ENCODE measurements around the gene PRKAG1. TPM values are rescaled to one million over a fixed set of nuclear protein-coding genes. Genes with fewer than 3 reads are reported as not detected.

The PRKAG1 gene
- total RNA-seq, 4 donors from 2014 or later: 55.9 to 79.9 (median 64.2) TPM

GRCh38 chr12:48961331-48961730, 57.2 kb downstream of the PRKAG1 start:
- no peak for TF ChIP-seq POLR2A (IDR thresholded peaks at IDR 0.05)
- TF ChIP-seq, protein P1, sequence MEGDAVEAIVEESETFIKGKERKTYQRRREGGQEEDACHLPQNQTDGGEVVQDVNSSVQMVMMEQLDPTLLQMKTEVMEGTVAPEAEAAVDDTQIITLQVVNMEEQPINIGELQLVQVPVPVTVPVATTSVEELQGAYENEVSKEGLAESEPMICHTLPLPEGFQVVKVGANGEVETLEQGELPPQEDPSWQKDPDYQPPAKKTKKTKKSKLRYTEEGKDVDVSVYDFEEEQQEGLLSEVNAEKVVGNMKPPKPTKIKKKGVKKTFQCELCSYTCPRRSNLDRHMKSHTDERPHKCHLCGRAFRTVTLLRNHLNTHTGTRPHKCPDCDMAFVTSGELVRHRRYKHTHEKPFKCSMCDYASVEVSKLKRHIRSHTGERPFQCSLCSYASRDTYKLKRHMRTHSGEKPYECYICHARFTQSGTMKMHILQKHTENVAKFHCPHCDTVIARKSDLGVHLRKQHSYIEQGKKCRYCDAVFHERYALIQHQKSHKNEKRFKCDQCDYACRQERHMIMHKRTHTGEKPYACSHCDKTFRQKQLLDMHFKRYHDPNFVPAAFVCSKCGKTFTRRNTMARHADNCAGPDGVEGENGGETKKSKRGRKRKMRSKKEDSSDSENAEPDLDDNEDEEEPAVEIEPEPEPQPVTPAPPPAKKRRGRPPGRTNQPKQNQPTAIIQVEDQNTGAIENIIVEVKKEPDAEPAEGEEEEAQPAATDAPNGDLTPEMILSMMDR (IDR thresholded peaks at IDR 0.05): no peak
- TF ChIP-seq POLR2AphosphoS5 (IDR thresholded peaks at IDR 0.05): no peak
- no peak for TF ChIP-seq EP300 (IDR thresholded peaks at IDR 0.05)
- Histone ChIP-seq H3K27ac (no peak overlapping the region), H3K4me3 (no peak overlapping the region), H3K4me1 (peaks cover 0 to 8% (median 3%) of the 10 kb centered on the region in 3 donors), H3K9me3 (no peaks in the 10 kb centered on the region), H3K36me3 (no peaks in the 10 kb centered on the region), H3K27me3 (peaks cover 39% of the 10 kb centered on the region)
- ATAC-seq: no peak
- WGBS, 2 donors (ENCODE audit: low coverage in 1 of 2): 20 to 58% methylated on average over 1 to 4 of the region's 4 CpGs

DNA sequence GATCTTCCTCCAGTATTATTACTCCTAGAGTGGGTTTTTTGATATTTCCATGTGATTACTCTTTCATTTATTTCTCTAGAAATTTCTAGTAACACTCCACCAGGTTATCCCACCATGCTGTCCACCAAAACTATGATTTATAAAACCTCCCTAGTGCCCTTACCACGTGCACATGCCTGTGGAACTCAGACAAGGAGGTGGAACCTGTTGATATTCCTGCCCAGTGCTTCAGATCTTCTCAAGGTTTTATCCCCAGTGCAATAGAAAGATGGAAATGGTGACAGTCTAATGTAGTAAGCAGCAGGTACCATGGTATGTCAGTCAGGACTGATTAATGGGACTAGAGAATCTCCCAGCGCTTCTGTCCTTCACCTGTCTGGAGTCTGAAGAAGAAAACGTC, 57.7 kb downstream of the PRKAG1 start:
- peaks cover 34% of the 10 kb centered on the region for H3K27me3 ChIP-seq
- H3K4me1 ChIP-seq: peaks cover 3 to 12% (median 6%) of the 10 kb centered on the region in 3 donors
- no peaks in the 10 kb centered on the region for H3K9me3 ChIP-seq
- ATAC-seq: no peak
- no peak overlapping the region for H3K27ac ChIP-seq
- H3K4me3 ChIP-seq: no peak overlapping the region
- WGBS, 2 donors (ENCODE audit: low coverage in 1 of 2): 59 to 67% methylated on average over 3 of the region's 3 CpGs
- H3K36me3 ChIP-seq: no peaks in the 10 kb centered on the region
- TF ChIP-seq, protein P1 (IDR thresholded peaks at IDR 0.05): no peak
- TF ChIP-seq POLR2AphosphoS5 (IDR thresholded peaks at IDR 0.05): no peak

DNA sequence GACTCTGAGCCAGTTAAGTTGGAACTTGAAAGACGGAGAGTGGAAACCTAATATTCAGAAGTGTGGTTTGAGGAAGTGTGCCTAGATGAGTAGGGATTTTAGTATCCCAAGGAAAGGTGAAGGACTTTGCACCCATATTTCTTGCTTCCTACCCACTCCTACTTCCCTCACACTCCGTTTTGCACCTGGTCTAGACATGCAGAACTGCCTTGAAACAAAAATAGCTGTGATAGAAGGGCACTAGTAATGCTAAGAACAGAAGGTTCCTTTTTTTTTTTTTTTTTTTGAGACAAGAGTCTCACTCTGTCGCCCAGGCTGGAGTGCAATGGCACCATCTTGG, 60.6 kb downstream of the PRKAG1 start:
- ATAC-seq: no peak
- 5 to 41% methylated on average over 2 to 3 of the region's 3 CpGs for WGBS, 2 donors (ENCODE audit: low coverage in 1 of 2)
- Histone ChIP-seq H3K4me1 (peaks cover 3 to 32% (median 18%) of the 10 kb centered on the region in 3 donors), H3K9me3 (no peaks in the 10 kb centered on the region), H3K36me3 (peaks cover 0 to 2% of the 10 kb centered on the region in 2 donors), H3K27me3 (peaks cover 17% of the 10 kb centered on the region), H3K27ac (peak overlapping the region in 3 of 4 donors; percentile 87 to 91 (median 87)), H3K4me3 (peak overlapping the region in 1 of 2 donors; percentile 99)
- TF ChIP-seq EP300 (IDR thresholded peaks at IDR 0.05): no peak
- TF ChIP-seq POLR2AphosphoS5 (IDR thresholded peaks at IDR 0.05): no peak
- no peak for TF ChIP-seq POLR2A (IDR thresholded peaks at IDR 0.05)
- TF ChIP-seq, protein P1 (IDR thresholded peaks at IDR 0.05): no peak

DNA sequence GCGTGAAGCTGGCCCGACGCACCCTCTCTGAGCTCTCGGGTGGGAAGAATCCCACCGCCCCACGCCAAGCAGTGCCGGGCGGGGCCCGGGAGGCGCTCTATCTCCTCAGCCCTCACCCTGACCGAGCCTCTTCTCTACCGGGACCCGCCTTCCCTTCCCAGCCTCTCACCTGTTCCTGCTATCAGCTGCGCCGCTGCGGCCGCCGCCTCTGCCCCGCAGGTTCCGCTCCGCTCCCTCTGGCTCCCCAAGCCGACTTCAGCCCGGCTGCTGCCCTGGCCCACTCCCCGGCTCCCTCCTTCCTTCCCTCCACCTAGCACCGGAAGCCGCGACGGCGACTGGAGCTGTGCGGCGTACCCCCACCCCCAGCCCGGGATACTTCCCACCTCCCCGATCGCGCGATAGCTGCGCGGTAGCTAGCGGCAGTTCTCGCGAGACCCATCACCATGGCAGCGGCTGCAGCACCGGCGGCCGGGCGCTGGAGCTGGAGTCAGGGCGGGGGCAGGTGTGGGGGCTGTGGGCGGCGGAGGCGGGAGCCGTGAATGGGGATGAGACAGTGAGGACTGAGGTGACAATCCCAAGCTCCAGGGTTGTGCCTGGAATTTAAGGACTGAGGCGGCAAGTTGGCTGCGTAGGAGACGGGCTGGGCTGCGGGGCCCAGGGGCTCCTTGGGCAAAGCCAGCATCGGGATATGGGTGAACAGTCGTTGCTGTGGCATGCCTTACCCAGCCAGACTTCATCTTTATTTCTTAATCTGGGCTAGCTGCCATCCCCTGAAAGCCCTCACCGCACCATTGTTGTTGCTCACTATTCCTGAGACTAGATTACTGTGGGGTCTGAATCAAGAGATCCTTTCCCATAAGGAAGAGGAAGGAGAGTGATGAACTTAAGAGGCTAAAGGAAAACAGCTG, 61.2 kb downstream of the PRKAG1 start, which contains the start of gene ARF3:
ARF3 (minus strand) TSS at position 347 of the 908 bp plus-strand sequence. CDS start 16,392 bp downstream, outside the sequence.
- H3K36me3 ChIP-seq: peaks cover 0 to 9% of the 10 kb centered on the region in 2 donors
- H3K4me1 ChIP-seq: peaks cover 3 to 32% (median 18%) of the 10 kb centered on the region in 3 donors
- no peaks in the 10 kb centered on the region for H3K9me3 ChIP-seq
- peak; percentile 88 for ATAC-seq
- H3K4me3 ChIP-seq: peak within 1 kb of the TSS; percentile 65 to 99
- peak within 1 kb of the TSS; percentile 39 to 91 (median 87) for H3K27ac ChIP-seq
- TF ChIP-seq, protein P1 (IDR thresholded peaks at IDR 0.05): no peak
- peak; percentile 84 for TF ChIP-seq POLR2AphosphoS5 (IDR thresholded peaks at IDR 0.05)
- TF ChIP-seq POLR2A (IDR thresholded peaks at IDR 0.05): peak; percentile 61 to 66
- TF ChIP-seq EP300 (IDR thresholded peaks at IDR 0.05): no peak
- peaks cover 10% of the 10 kb centered on the region for H3K27me3 ChIP-seq
- 0% methylated on average over 5 to 16 of the region's 58 CpGs for WGBS, 2 donors (ENCODE audit: low coverage in 1 of 2)

All from gastroesophageal sphincter (tissue), 4 donors.